ENCODE results near the gene RGS7. TPM values are rescaled to one million over a fixed set of nuclear protein-coding genes. Genes with fewer than 3 reads are reported as not detected.

The RGS7 gene
- total and polyA plus RNA-seq, 2 of the 8 experiments (the other 6 are each of a cell fraction or from before 2014, with no cell fraction given): 1.6 to 3.0 TPM

DNA sequence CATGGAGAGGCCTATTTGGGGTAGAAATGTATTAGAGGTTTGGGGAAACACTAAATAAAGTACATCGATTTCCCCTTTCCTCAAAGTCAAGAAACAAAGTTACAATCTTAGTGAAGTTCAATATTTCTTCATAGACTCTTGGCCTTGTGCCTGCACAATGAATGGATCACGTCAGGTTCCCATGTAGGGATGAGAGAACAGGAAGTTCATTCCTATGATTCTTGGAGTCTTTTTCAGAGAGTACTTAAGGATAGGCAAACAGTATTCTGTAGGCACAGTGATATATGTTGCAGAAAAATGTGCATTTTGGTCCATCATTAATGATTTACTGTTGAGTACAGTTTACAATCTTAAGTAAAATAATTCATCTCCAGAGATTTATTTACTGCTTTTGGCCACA lies 275.5 kb downstream of the RGS7 start (continued):
- TF ChIP-seq, protein P1, sequence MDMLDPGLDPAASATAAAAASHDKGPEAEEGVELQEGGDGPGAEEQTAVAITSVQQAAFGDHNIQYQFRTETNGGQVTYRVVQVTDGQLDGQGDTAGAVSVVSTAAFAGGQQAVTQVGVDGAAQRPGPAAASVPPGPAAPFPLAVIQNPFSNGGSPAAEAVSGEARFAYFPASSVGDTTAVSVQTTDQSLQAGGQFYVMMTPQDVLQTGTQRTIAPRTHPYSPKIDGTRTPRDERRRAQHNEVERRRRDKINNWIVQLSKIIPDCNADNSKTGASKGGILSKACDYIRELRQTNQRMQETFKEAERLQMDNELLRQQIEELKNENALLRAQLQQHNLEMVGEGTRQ (IDR thresholded peaks at IDR 0.05; ENCODE audit: low read length): no peak
- TF ChIP-seq CBX8 (IDR thresholded peaks at IDR 0.05; ENCODE audit: borderline replicate concordance, low read depth, low read length) (no peak), EZH2 (IDR thresholded peaks at IDR 0.05; ENCODE audit: low read depth, low read length, severe bottlenecking) (no peak), FOSL1 (IDR thresholded peaks at IDR 0.05; ENCODE audit: insufficient read depth, low read depth, low read length) (no peak), RBBP5 (IDR thresholded peaks at IDR 0.05; ENCODE audit: borderline replicate concordance, low read depth, low read length) (no peak), TAF7 (optimal IDR thresholded peaks at IDR 0.05; ENCODE audit: borderline replicate concordance, low read depth, low read length) (no peak), BACH1 (IDR thresholded peaks at IDR 0.05; ENCODE audit: low read length) (no peak)
